Measurements from ENCODE around the gene LAMB1. TPM values are rescaled to one million over a fixed set of nuclear protein-coding genes. Genes with fewer than 3 reads are reported as not detected.
"Not testable (repeated sequence)": the region's sequence is repeated elsewhere in the genome, so short reads cannot be mapped to it uniquely, and the experiment has no call there.

LAMB1 gene
- total and polyA plus RNA-seq, 2 experiments from 2014 or later = 31.8 to 34.0 TPM

GRCh38 chr7:107926481-107926880 lies 76.5 kb downstream of the LAMB1 start:
- TF ChIP-seq CTCF (IDR thresholded peaks at IDR 0.05; ENCODE audit: low read depth, low read length) = no peak
- DNase-seq (ENCODE audit: low read depth in 1 of 2, low spot score in 1 of 2) = no peak
- Histone ChIP-seq H3K36me3 (peaks cover 40% of the 10 kb centered on the region), H3K27me3 (no peaks in the 10 kb centered on the region), H3K9me3 (ENCODE audit: low read depth) (no peaks in the 10 kb centered on the region), H3K27ac (no peak overlapping the region), H3K4me3 (no peak overlapping the region), H3K4me1 (ENCODE audit: low read depth) (no peaks in the 10 kb centered on the region)

DNA sequence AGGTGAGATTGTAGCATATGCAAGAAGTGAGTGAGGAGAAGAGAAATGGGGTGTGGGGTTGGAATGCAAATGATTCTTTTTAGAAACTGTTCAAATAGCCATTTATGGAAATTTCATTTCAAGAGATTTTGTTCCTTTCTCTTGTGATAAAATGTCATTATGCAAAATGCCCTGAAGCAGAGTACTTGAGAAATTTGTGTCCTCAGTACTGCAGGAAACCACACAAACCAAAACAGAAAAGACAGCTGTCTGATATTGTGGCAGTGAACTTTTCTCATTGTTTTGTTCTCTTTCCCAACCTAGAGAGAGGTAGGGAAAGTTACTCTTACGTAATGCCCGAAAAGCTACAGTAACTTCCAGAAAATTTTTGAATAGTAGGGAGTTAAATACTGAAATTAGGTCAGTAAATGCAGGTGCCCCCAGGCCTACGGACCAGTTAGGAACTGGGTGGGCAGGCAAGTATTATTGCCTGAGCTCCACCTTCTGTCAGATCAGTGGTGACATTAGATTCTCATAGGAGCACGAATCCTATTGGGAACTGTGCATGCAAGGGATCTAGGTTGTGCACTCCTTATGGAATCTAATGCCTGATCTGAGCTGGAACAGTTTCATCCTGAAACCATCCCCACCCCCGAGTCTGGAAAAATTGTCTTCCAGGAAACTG lies 78.0 kb downstream of the LAMB1 start:
- Histone ChIP-seq H3K27me3 (no peaks in the 10 kb centered on the region), H3K36me3 (peaks cover 33% of the 10 kb centered on the region), H3K4me3 (no peak overlapping the region), H3K27ac (no peak overlapping the region), H3K4me1 (ENCODE audit: low read depth) (no peaks in the 10 kb centered on the region), H3K9me3 (ENCODE audit: low read depth) (no peaks in the 10 kb centered on the region)
- TF ChIP-seq CTCF (IDR thresholded peaks at IDR 0.05; ENCODE audit: low read depth, low read length) = no peak
- no peak for DNase-seq (ENCODE audit: low read depth in 1 of 2, low spot score in 1 of 2)

DNA sequence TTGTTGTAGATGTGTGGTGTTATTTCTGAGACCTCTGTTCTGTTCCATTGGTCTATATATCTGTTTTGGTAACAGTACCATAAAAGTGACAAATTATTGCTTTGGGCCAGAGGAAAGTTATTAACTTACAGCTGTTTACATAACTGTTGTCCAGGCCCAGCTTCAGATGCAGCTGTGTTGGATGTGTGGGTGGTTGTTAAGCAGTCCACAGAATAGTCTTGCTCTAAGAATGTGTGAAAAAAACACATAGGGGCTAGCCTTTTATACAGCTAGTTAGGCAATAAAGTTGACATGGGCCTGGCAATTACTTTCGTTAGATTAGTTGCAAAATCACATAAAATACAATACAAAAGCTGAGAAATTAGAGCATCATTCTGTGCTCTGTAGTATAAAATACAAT lies 80.1 kb downstream of the LAMB1 start:
- peaks cover 49% of the 10 kb centered on the region for H3K36me3 ChIP-seq
- no peak overlapping the region for H3K27ac ChIP-seq

DNA sequence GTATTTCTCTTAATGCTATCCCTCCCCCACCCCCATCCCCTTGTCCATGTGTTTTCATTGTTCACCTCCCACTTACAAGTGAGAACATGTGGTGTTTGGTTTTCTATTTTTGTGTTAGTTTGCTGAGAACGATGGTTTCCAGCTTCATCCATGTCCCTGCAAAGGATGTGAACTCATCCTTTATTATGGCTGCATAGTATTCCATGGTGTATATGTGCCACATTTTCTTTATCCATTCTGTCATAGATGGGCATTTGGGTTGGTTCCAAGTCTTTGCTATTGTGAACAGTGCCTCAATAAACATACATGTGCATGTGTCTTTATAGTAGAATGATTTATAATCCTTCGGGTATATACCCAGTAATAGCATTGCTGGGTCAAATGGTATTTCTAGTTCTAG lies 81.1 kb downstream of the LAMB1 start:
- not testable (repeated sequence) for H3K4me3 ChIP-seq; DNase-seq (ENCODE audit: low read depth in 1 of 2, low spot score in 1 of 2); H3K9me3 ChIP-seq (ENCODE audit: low read depth); H3K27ac ChIP-seq; H3K27me3 ChIP-seq; H3K4me1 ChIP-seq (ENCODE audit: low read depth)
- H3K36me3 ChIP-seq = peaks cover 47% of the 10 kb centered on the region

More for the DNA sequence above, 80.1 kb downstream of the LAMB1 start:
- Histone ChIP-seq H3K4me1 (ENCODE audit: low read depth) (no peaks in the 10 kb centered on the region), H3K9me3 (ENCODE audit: low read depth) (no peaks in the 10 kb centered on the region), H3K4me3 (no peak overlapping the region), H3K27me3 (no peaks in the 10 kb centered on the region)
- TF ChIP-seq CTCF (IDR thresholded peaks at IDR 0.05; ENCODE audit: low read depth, low read length) = no peak
- DNase-seq (ENCODE audit: low read depth in 1 of 2, low spot score in 1 of 2) = no peak

DNA sequence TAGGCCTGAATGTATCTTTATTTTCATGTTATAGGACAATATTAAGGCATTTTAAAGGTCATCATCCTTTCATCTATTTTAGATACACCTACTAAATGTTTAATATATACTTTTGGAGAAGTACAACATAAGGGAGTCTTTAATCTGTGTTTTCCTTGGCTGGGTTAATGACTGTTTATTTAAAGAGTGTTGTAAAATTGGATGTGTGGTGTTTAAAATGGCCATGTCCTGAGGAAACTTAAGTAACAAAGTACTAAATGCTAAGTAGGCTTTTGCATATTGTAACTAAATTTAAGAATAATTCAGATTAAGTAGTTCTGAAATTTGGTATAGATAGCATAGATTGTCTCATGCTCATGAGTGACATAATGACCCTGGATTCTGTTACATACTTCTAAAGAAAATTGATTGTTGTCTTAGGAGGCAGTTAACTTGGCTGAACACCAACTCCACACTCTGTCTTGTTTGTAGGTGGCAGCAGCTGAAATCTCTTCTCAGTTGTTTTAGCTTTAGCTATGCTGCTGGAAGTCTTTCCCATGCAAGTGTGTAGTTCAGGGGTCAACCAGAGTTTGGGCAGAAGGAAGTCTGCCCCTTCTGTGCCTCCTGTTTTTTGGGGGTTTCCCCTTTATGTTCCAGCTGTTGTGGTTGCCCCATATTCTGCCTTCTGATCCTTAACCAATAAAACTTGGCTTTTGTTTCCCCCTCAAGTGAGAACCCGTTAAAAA lies 82.8 kb downstream of the LAMB1 start:
- DNase-seq (ENCODE audit: low read depth in 1 of 2, low spot score in 1 of 2) = peak in 1 of 2 donors; percentile 42
- no peak for TF ChIP-seq CTCF (IDR thresholded peaks at IDR 0.05; ENCODE audit: low read depth, low read length)
- Histone ChIP-seq H3K36me3 (peaks cover 54% of the 10 kb centered on the region), H3K9me3 (ENCODE audit: low read depth) (no peaks in the 10 kb centered on the region), H3K4me1 (ENCODE audit: low read depth) (no peaks in the 10 kb centered on the region), H3K4me3 (no peak overlapping the region), H3K27me3 (no peaks in the 10 kb centered on the region), H3K27ac (peak overlapping the region; percentile 15)

- no peak overlapping the region for H3K4me3 ChIP-seq
- H3K27me3 ChIP-seq = no peaks in the 10 kb centered on the region
- H3K36me3 ChIP-seq = peaks cover 55% of the 10 kb centered on the region
- H3K9me3 ChIP-seq (ENCODE audit: low read depth) = no peaks in the 10 kb centered on the region
- no peak for TF ChIP-seq CTCF (IDR thresholded peaks at IDR 0.05; ENCODE audit: low read depth, low read length)
- no peak overlapping the region for H3K27ac ChIP-seq
- H3K4me1 ChIP-seq (ENCODE audit: low read depth) = no peaks in the 10 kb centered on the region
- no peak for DNase-seq (ENCODE audit: low read depth in 1 of 2, low spot score in 1 of 2)
Measured at GRCh38 chr7:107918948-107919347, 84.0 kb downstream of the LAMB1 start.

Data from cardiac muscle cell (in vitro differentiated cells and primary cell).